BJ (cell line): ENCODE results near the gene ZFYVE19. TPM values are rescaled to one million over a fixed set of nuclear protein-coding genes. Genes with fewer than 3 reads are reported as not detected.

Source experiments
- CTCF ChIA-PET: fragments of 350-600 bp; formaldehyde crosslinking; extraction: SDS; loops from one replicate; lab custom pipeline; 2021; ENCODE audit warnings: antibody characterized with exemption, inconsistent platforms; lab: Yijun Ruan, JAX
- POLR2A ChIA-PET: fragments of 300-600 bp; sonication (Branson Sonifier 250); formaldehyde crosslinking; extraction: SDS; loops from one replicate; lab custom pipeline; 2021; ENCODE audit warnings: antibody characterized with exemption; lab: Charles Lee
- DNase-seq: peaks from one replicate; pipeline ENCODE4 v3.0.0-alpha.2; 2011; ENCODE audit warnings: low read depth
- H3K27me3 ChIP-seq: 2 replicates; pipeline ENCODE4 v1.6.0; 2011; ENCODE audit warnings: low read length; ENCODE audit not compliant: control insufficient read depth, insufficient read depth
- H3K36me3 ChIP-seq: 2 replicates; pipeline ENCODE4 v1.5.1; 2011; ENCODE audit warnings: low read length; ENCODE audit not compliant: control insufficient read depth, insufficient read depth
- H3K4me3 ChIP-seq: 2 replicates; pipeline ENCODE4 v1.5.1; 2011; ENCODE audit warnings: low read depth, mild to moderate bottlenecking, control low read depth, low read length
- polyA plus RNA-seq: library from polyadenylated mRNA; depleted of rRNA; stranded (reverse); fragments of >200 nt; gene quantifications from 2 replicates; pipeline ENCODE4 v1.2.3, GENCODE V29; 2011
- TF ChIP-seq, protein P1 (sequence below): IDR thresholded peaks from 2 replicates; pipeline ENCODE4 v1.5.1; 2011; ENCODE audit warnings: low read depth, mild to moderate bottlenecking, control low read depth, inconsistent platforms, low read length, moderate library complexity; ENCODE audit not compliant: insufficient read depth

The ZFYVE19 gene
- polyA plus RNA-seq, 1 experiment: 31.9 TPM

DNA sequence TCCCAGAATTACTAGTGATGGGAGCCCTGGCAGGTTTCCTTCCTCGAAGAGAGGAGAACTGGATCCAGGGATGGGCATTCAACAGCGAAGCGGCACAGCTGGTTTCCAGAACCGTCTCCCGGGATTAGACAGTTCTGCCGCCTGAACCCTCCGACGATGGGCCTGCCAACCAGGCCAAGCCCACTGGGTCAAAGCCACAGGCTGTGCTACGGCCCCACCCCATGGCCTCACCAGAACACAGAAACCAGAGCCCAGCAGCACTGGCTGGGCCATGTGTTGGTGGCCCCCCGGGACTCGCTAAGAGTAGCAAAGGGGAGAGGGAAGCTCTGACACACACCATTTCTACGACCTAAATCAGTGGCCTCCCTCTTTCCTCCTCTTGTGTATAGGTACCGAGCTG lies 34.9 kb upstream of the ZFYVE19 start:
- no peak for DNase-seq
- peaks cover 29% of the 10 kb centered on the region for H3K36me3 ChIP-seq
- no peaks in the 10 kb centered on the region for H3K27me3 ChIP-seq
- CTCF ChIA-PET: interaction anchor here (0.7 to 1.2 kb wide), 2 partner anchors 10 to 14 kb away, joined by 3 to 5 read pairs; no protein-coding TSS in a partner anchor
- H3K4me3 ChIP-seq: no peak overlapping the region
- TF ChIP-seq, protein P1, sequence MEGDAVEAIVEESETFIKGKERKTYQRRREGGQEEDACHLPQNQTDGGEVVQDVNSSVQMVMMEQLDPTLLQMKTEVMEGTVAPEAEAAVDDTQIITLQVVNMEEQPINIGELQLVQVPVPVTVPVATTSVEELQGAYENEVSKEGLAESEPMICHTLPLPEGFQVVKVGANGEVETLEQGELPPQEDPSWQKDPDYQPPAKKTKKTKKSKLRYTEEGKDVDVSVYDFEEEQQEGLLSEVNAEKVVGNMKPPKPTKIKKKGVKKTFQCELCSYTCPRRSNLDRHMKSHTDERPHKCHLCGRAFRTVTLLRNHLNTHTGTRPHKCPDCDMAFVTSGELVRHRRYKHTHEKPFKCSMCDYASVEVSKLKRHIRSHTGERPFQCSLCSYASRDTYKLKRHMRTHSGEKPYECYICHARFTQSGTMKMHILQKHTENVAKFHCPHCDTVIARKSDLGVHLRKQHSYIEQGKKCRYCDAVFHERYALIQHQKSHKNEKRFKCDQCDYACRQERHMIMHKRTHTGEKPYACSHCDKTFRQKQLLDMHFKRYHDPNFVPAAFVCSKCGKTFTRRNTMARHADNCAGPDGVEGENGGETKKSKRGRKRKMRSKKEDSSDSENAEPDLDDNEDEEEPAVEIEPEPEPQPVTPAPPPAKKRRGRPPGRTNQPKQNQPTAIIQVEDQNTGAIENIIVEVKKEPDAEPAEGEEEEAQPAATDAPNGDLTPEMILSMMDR: no peak
- POLR2A ChIA-PET: no interaction called here

DNA sequence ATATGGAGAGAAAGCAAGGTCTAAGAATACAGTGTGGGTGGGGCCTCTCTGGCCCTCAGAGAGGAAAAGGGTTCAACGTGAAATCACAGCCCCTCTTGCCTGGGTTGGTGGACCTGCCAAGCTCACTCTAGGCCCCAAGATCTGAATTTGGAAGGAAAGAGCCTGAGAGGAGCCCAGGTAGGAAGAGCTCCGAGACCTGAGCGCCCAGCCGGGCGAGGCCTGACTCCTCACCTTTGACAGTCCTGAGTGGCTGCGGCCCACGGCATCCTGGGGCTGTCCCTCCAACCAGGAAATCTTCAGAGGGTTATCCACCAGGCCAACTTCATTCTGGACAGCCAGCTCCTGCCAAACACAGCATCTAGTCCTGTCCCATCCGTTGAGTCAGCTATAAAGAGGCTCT lies 33.4 kb upstream of the ZFYVE19 start:
- Histone ChIP-seq H3K27me3 (no peaks in the 10 kb centered on the region), H3K4me3 (no peak overlapping the region), H3K36me3 (peaks cover 31% of the 10 kb centered on the region)
- DNase-seq: no peak
- TF ChIP-seq, protein P1: no peak
- POLR2A ChIA-PET: no interaction called here
- CTCF ChIA-PET: no interaction called here

DNA sequence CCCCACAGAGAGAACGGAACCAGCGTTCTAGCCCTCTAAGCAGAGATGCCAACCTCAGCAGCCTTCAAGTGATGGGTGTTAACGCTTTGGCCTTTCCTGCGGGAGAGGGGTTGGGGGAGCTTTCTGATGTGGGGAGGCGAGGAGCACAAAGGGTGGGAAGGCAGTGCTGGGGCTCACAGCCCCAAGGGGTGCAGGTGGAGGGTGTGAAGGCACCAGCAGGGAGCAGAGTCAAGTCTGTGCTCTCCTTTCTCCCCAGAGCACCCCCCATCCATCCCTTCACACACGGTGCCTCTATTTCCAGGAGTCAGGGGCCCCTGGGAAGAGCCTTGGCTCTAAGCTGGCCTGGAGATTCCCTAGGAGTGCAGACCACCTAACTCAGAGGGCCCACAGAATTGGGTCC lies 33.0 kb upstream of the ZFYVE19 start:
- H3K27me3 ChIP-seq: no peaks in the 10 kb centered on the region
- ChIA-PET POLR2A (no interaction called here), CTCF (no interaction called here)
- no peak for DNase-seq
- H3K36me3 ChIP-seq: peaks cover 33% of the 10 kb centered on the region
- TF ChIP-seq, protein P1: no peak
- no peak overlapping the region for H3K4me3 ChIP-seq

DNA sequence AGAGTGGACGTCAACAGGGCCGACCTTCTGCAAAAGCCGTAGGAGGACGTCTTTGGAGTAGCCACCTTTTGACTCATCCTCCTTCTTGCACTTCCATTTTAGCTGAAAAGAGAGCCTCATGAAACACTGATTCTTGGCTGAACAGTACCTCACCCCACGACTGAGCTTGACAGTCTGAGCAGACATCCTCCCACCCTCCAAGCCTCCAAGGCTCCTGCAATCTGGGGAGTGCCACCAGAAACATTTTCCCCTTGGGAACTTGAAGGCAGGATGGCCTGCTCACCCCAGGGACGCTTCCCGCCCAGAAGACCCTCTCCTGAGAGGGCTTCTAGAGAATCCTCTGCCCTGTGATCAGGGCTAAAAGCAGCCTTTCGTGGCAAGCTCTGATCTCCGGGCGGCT lies 31.9 kb upstream of the ZFYVE19 start:
- Histone ChIP-seq H3K4me3 (no peak overlapping the region), H3K36me3 (peaks cover 35% of the 10 kb centered on the region), H3K27me3 (no peaks in the 10 kb centered on the region)
- DNase-seq: no peak
- TF ChIP-seq, protein P1: no peak
- ChIA-PET POLR2A (no interaction called here), CTCF (no interaction called here)

DNA sequence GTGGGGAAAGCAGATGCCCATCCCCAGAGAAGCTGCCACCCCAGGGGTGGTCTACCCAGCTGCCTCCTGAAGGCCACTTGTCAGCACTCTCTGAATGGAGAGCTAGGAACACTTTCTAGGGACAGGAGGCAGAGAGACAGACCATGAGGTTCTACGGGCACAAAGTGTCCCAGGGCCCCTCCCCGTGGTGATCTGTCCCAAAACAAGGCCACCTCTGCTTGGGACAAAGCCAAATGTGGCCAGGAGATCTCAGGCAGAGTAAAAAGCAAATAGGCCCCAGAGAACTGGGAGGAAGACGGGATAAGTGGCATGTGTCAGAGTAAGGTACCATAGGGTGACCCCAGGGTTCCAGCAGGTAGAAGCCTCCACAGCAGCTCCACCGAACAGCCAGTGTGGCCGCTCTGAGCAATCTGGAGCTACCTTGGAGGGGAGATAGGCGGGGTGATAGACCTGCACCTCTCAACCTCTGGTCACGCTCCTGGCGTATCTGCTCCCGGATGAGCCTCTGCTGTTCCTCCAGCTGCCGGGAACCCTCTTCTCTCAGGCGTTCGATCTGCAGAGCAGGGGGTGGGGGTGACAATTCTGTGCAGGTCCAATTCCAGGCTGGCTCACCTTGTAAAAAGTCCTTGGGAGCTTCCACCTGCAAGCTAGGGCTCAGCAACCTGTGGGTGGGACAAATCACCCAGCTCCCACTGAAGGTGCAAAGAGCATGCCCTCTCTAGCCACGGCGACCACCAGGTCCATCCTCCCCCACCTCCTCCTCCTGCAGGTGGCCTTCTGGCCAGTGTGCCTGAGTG lies 31.0 kb upstream of the ZFYVE19 start:
- TF ChIP-seq, protein P1: no peak
- H3K4me3 ChIP-seq: no peak overlapping the region
- H3K27me3 ChIP-seq: no peaks in the 10 kb centered on the region
- CTCF ChIA-PET: interaction anchor here (0.9 to 1.1 kb wide), 2 partner anchors 10 to 12 kb away, joined by 3 read pairs; no protein-coding TSS in a partner anchor
- POLR2A ChIA-PET: no interaction called here
- peaks cover 31% of the 10 kb centered on the region for H3K36me3 ChIP-seq
- DNase-seq: no peak
